ENCODE measurements around the gene GOLT1B. TPM values are rescaled to one million over a fixed set of nuclear protein-coding genes. Genes with fewer than 3 reads are reported as not detected.

Gene GOLT1B
- total and polyA plus RNA-seq, 9 of the 15 experiments (the other 6 are each of a cell fraction or from before 2014, with no cell fraction given) = 9.4 to 66.1 (median 26.7) TPM

DNA sequence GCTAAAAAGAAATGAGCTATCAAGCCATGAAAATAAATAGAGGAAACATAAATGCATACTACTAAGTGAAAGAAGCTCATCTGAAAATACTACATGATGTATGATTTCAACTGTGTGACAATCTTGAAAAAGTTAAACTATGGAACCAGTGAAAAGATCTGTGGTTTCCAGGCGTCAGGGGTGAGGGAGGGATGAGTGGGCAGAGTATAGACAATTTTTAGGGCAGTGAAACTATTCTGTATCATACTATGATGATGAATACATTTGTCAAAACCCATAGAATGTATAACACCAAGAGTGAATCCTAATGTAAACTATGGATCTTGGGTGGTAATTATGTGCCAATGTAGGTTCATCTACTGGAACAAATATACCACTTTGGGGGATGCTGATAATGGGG, 45.8 kb downstream of the GOLT1B start (continued):
- TF ChIP-seq SRSF3 (IDR thresholded peaks at IDR 0.05; ENCODE audit: insufficient read depth, low read length) = no peak

GRCh38 chr12:21551841-21552465, 50.4 kb downstream of the GOLT1B start:
- Histone ChIP-seq H3K9me1 (ENCODE audit: control insufficient read depth, insufficient read depth, low read length) (no peaks in the 10 kb centered on the region), H3K36me3 (ENCODE audit: control insufficient read depth, insufficient read depth, low read length) (no peaks in the 10 kb centered on the region), H3K9ac (ENCODE audit: insufficient read depth in 1 of 2, low read depth in 2 of 2, low read length in 2 of 2) (no peak overlapping the region), H3K4me3 (no peak overlapping the region), H3K27me3 (ENCODE audit: control insufficient read depth in 2 of 2, insufficient read depth in 2 of 2, low read length in 2 of 2) (no peaks in the 10 kb centered on the region), H4K20me1 (replicated peaks; ENCODE audit: control insufficient read depth, insufficient read depth, low read length) (no peaks in the 10 kb centered on the region), H3K79me2 (ENCODE audit: control insufficient read depth, insufficient read depth, low read length) (no peaks in the 10 kb centered on the region), H3K4me1 (replicated peaks in 1 of 2; ENCODE audit: control insufficient read depth in 2 of 2, insufficient read depth in 2 of 2, low read length in 2 of 2) (no peaks in the 10 kb centered on the region), H3K9me3 (replicated peaks; ENCODE audit: control insufficient read depth, insufficient read depth, low read depth, low read length) (no peaks in the 10 kb centered on the region), H3K27ac (ENCODE audit: extremely low read depth, low read depth, low read length) (no peak overlapping the region), H3K4me2 (ENCODE audit: insufficient read depth, low read length) (no peak overlapping the region), H2AFZ (ENCODE audit: low read depth, low read length) (no peak overlapping the region)
- ATAC-seq = no peak
- no peak for FAIRE-seq
- 0% methylated on average over 4 of the region's 4 CpGs for WGBS (ENCODE audit: insufficient coverage, low coverage, missing lambda C conversion rate)
- in situ Hi-C loops (cut with MboI) = no loop called here
- intact Hi-C loops (cut with micrococcal nuclease) = no loop called here
- no peak for DNase-seq (ENCODE audit: extremely low read depth in 1 of 4, low spot score in 3 of 4)
- CTCF ChIA-PET (ENCODE audit: low intra/inter-chr PET ratio) = no interaction called here
- BruUV-seq (replicated peaks) = no TSS peak
- POLR2A ChIA-PET = no interaction called here
- TF ChIP-seq, protein P1, sequence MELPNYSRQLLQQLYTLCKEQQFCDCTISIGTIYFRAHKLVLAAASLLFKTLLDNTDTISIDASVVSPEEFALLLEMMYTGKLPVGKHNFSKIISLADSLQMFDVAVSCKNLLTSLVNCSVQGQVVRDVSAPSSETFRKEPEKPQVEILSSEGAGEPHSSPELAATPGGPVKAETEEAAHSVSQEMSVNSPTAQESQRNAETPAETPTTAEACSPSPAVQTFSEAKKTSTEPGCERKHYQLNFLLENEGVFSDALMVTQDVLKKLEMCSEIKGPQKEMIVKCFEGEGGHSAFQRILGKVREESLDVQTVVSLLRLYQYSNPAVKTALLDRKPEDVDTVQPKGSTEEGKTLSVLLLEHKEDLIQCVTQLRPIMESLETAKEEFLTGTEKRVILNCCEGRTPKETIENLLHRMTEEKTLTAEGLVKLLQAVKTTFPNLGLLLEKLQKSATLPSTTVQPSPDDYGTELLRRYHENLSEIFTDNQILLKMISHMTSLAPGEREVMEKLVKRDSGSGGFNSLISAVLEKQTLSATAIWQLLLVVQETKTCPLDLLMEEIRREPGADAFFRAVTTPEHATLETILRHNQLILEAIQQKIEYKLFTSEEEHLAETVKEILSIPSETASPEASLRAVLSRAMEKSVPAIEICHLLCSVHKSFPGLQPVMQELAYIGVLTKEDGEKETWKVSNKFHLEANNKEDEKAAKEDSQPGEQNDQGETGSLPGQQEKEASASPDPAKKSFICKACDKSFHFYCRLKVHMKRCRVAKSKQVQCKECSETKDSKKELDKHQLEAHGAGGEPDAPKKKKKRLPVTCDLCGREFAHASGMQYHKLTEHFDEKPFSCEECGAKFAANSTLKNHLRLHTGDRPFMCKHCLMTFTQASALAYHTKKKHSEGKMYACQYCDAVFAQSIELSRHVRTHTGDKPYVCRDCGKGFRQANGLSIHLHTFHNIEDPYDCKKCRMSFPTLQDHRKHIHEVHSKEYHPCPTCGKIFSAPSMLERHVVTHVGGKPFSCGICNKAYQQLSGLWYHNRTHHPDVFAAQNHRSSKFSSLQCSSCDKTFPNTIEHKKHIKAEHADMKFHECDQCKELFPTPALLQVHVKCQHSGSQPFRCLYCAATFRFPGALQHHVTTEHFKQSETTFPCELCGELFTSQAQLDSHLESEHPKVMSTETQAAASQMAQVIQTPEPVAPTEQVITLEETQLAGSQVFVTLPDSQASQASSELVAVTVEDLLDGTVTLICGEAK (IDR thresholded peaks at IDR 0.05) = no peak
- TF ChIP-seq, protein P1 (CRISPR knock-in tag; IDR thresholded peaks at IDR 0.05) = no peak
- TF ChIP-seq, protein P2, sequence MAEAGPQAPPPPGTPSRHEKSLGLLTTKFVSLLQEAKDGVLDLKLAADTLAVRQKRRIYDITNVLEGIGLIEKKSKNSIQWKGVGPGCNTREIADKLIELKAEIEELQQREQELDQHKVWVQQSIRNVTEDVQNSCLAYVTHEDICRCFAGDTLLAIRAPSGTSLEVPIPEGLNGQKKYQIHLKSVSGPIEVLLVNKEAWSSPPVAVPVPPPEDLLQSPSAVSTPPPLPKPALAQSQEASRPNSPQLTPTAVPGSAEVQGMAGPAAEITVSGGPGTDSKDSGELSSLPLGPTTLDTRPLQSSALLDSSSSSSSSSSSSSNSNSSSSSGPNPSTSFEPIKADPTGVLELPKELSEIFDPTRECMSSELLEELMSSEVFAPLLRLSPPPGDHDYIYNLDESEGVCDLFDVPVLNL (CRISPR knock-in tag; IDR thresholded peaks at IDR 0.05; ENCODE audit: low read depth) = no peak
- TF ChIP-seq ZNF232 (CRISPR knock-in tag; IDR thresholded peaks at IDR 0.05) (no peak), GABPB1 (CRISPR knock-in tag; IDR thresholded peaks at IDR 0.05) (no peak), ZBTB2 (IDR thresholded peaks at IDR 0.05) (no peak)

Data from K562 (cell line).